ENCODE results near the gene TUBGCP6.
"Not testable (repeated sequence)": the region's sequence is repeated elsewhere in the genome, so short reads cannot be mapped to it uniquely, and the experiment has no call there.

The TUBGCP6 gene

GRCh38 chr22:50280022-50280707 is 35.3 kb upstream of the TUBGCP6 start:
- DNase-seq, result no peak

- no peak for DNase-seq
Measured at GRCh38 chr22:50278956-50279619, 34.3 kb upstream of the TUBGCP6 start.

GRCh38 chr22:50278461-50278860 is 33.6 kb upstream of the TUBGCP6 start:
- DNase-seq, result no peak

GRCh38 chr22:50277761-50278160 is 32.9 kb upstream of the TUBGCP6 start:
- DNase-seq, result no peak

GRCh38 chr22:50276143-50276542 is 31.3 kb upstream of the TUBGCP6 start:
- peak in 1 of 2 experiments; percentile 8 for DNase-seq

GRCh38 chr22:50275181-50276055 is 30.6 kb upstream of the TUBGCP6 start:
- no peak for DNase-seq

GRCh38 chr22:50274771-50275170 is 29.9 kb upstream of the TUBGCP6 start:
- no peak for DNase-seq

- DNase-seq, result peak in 1 of 2 experiments; percentile 42
Measured at GRCh38 chr22:50274311-50274710, 29.5 kb upstream of the TUBGCP6 start.

- not testable (repeated sequence) for DNase-seq
Measured at GRCh38 chr22:50273781-50274180, 29.0 kb upstream of the TUBGCP6 start.

GRCh38 chr22:50273352-50273751 is 28.5 kb upstream of the TUBGCP6 start:
- DNase-seq, result not testable (repeated sequence)

- no peak for DNase-seq
Measured at GRCh38 chr22:50272044-50272802, 27.4 kb upstream of the TUBGCP6 start.

- peak; percentile 52 to 79 for DNase-seq
Measured at GRCh38 chr22:50271519-50271970, 26.7 kb upstream of the TUBGCP6 start.

- DNase-seq, result no peak
Measured at GRCh38 chr22:50270666-50271394, 26.0 kb upstream of the TUBGCP6 start.

- peak in 1 of 2 experiments; percentile 39 for DNase-seq
Measured at GRCh38 chr22:50269970-50270665, 25.3 kb upstream of the TUBGCP6 start, which contains the start of gene MAPK11. TSS of gene MAPK11 (minus strand) at chr22:50270380. CDS start at chr22:50270292, 88 bp downstream.

- no peak for DNase-seq
Measured at GRCh38 chr22:50269573-50269969, 24.7 kb upstream of the TUBGCP6 start.

GRCh38 chr22:50268655-50269113 is 23.9 kb upstream of the TUBGCP6 start:
- DNase-seq, result no peak

GRCh38 chr22:50267591-50268390 is 23.0 kb upstream of the TUBGCP6 start:
- DNase-seq, result no peak

- no peak for DNase-seq
Measured at GRCh38 chr22:50266994-50267393, 22.2 kb upstream of the TUBGCP6 start.

GRCh38 chr22:50264946-50265669 is 20.3 kb upstream of the TUBGCP6 start:
- DNase-seq, result no peak

Data from NCI-H1930 (cell line).